ENCODE data around the gene SNX8. TPM values are rescaled to one million over a fixed set of nuclear protein-coding genes. Genes with fewer than 3 reads are reported as not detected.

The SNX8 gene
- total and polyA plus RNA-seq, 2 of the 13 experiments (the other 11 are each of a cell fraction or from before 2014, with no cell fraction given): 20.6 to 45.2 TPM

GRCh38 chr7:2232766-2233520 is 81.3 kb downstream of the SNX8 start, which contains the start of gene MAD1L1:
Gene MAD1L1 (minus strand): TSS chr7:2232945. CDS start chr7:2230133, 2,812 bp downstream.
- POLR2A ChIA-PET: interaction anchor here (1.0 to 1.7 kb wide), 4 partner anchors 9 to 180 kb away, joined by 3 to 5 read pairs (median 4); partner anchors contain the start of gene EIF3B
- CTCF ChIA-PET (ENCODE audit: low intra/inter-chr PET ratio, low total read pairs): no interaction called here
- Histone ChIP-seq H3K4me1 (ENCODE audit: insufficient read depth, low read length) (peaks cover 42% of the 10 kb centered on the region), H3K9me3 (ENCODE audit: low read length) (no peaks in the 10 kb centered on the region), H2AFZ (ENCODE audit: low read length) (peak within 1 kb of the TSS; percentile 61), H3K79me2 (ENCODE audit: insufficient read depth, low read length) (peaks cover 37% of the 10 kb centered on the region), H3K36me3 (replicated peaks in 1 of 2; ENCODE audit: control insufficient read depth in 1 of 2, insufficient read depth in 2 of 2, low read length in 2 of 2) (peaks cover 8 to 47% of the 10 kb centered on the region in 2 experiments), H4K20me1 (ENCODE audit: insufficient read depth, low read length) (peaks cover 3% of the 10 kb centered on the region; the same call in 1 of the 2 replicates), H3K4me2 (ENCODE audit: low read depth, low read length) (peak within 1 kb of the TSS; percentile 94), H3K4me3 (replicated peaks in 1 of 3; ENCODE audit: insufficient read depth in 1 of 3, low read depth in 2 of 3, low read length in 3 of 3) (peak within 1 kb of the TSS; percentile 80 to 93 (median 91)), H3K27me3 (ENCODE audit: control insufficient read depth in 1 of 2, insufficient read depth in 2 of 2, low read length in 2 of 2) (no peaks in the 10 kb centered on the region), H3K27ac (ENCODE audit: extremely low read length, insufficient read depth, low read length) (peak within 1 kb of the TSS; percentile 68), H3K9ac (ENCODE audit: insufficient read depth, low read depth, low read length) (peak within 1 kb of the TSS; percentile 82)
- BruUV-seq (replicated peaks): TSS peak; percentile 54
- ATAC-seq: peak; percentile 91
- no peak for FAIRE-seq
- DNase-seq (ENCODE audit: low spot score): peak; percentile 83
- in situ Hi-C loops (cut with HindIII; ENCODE audit: extremely low pct_ligation_motif_present, low pct_unique_long_range_greater_than_20kb) (no loop called here), intact Hi-C loops (cut with micrococcal nuclease; ENCODE audit: unreplicated experiment) (no loop called here)
- WGBS (ENCODE audit: low lambda C conversion rate): 2% methylated on average over 12 of the region's 63 CpGs
- TF ChIP-seq ZSCAN31 (CRISPR knock-in tag; IDR thresholded peaks at IDR 0.05; ENCODE audit: low read depth): peak; percentile 89
- peak; percentile 68; the same call in 1 of the 2 replicates for TF ChIP-seq ZNF256 (CRISPR knock-in tag; conservative IDR thresholded peaks at IDR 0.05)
- TF ChIP-seq FOSL2 (CRISPR knock-in tag; IDR thresholded peaks at IDR 0.05): no peak; the same call in 1 of the 2 replicates
- TF ChIP-seq ONECUT2 (CRISPR knock-in tag; IDR thresholded peaks at IDR 0.05): no peak
- TF ChIP-seq DRAP1 (CRISPR knock-in tag; IDR thresholded peaks at IDR 0.05): peak; percentile 60; the same call in 1 of the 2 replicates
- no peak for TF ChIP-seq NR3C1 (CRISPR knock-in tag; IDR thresholded peaks at IDR 0.05)
- no peak for TF ChIP-seq ZNF569 (CRISPR knock-in tag; IDR thresholded peaks at IDR 0.05; ENCODE audit: borderline replicate concordance)
- no peak for TF ChIP-seq ZNF780A (CRISPR knock-in tag; IDR thresholded peaks at IDR 0.05)
- no peak for TF ChIP-seq ELK4 (CRISPR knock-in tag; IDR thresholded peaks at IDR 0.05; ENCODE audit: borderline replicate concordance)
- no peak for TF ChIP-seq SOX6 (IDR thresholded peaks at IDR 0.05)
- peak; percentile 63 for TF ChIP-seq SOX6 (CRISPR knock-in tag; IDR thresholded peaks at IDR 0.05)
- no peak for TF ChIP-seq CBX2 (IDR thresholded peaks at IDR 0.05; ENCODE audit: low read depth, low read length)
- no peak; the same call in 1 of the 2 replicates for TF ChIP-seq CBX2 (CRISPR knock-in tag; IDR thresholded peaks at IDR 0.05; ENCODE audit: low read depth)
- no peak for TF ChIP-seq ZNF337 (CRISPR knock-in tag; IDR thresholded peaks at IDR 0.05; ENCODE audit: borderline replicate concordance, low read depth)
- no peak for TF ChIP-seq PREB (CRISPR knock-in tag; IDR thresholded peaks at IDR 0.05)
- TF ChIP-seq ZNF280B (CRISPR knock-in tag; IDR thresholded peaks at IDR 0.05; ENCODE audit: borderline replicate concordance): no peak
- no peak for TF ChIP-seq PLSCR1 (CRISPR knock-in tag; IDR thresholded peaks at IDR 0.05; ENCODE audit: borderline replicate concordance)
- TF ChIP-seq FLYWCH1 (CRISPR knock-in tag; IDR thresholded peaks at IDR 0.05): peak; percentile 58; the same call in 1 of the 2 replicates
- TF ChIP-seq SIN3A (IDR thresholded peaks at IDR 0.05; ENCODE audit: borderline replicate concordance, low read depth, low read length): peak; percentile 87; the same call in 1 of the 2 replicates

All from HepG2 (cell line).